Measurements from ENCODE around the gene COG2.

COG2 gene

GRCh38 chr1:230596306-230596705, 46.0 kb upstream of the COG2 start:
- TF ChIP-seq FOXP2 (optimal IDR thresholded peaks at IDR 0.05; ENCODE audit: borderline replicate concordance, extremely low read depth, extremely low read length, insufficient read depth) (no peak), POLR2AphosphoS5 (IDR thresholded peaks at IDR 0.05; ENCODE audit: low read depth, low read length) (no peak), TAF1 (IDR thresholded peaks at IDR 0.05; ENCODE audit: borderline replicate concordance, insufficient read depth, low read length) (no peak), REST (IDR thresholded peaks at IDR 0.05; ENCODE audit: insufficient read depth in 1 of 2, low read depth in 2 of 2, low read length in 2 of 2) (no peak), SIN3A (IDR thresholded peaks at IDR 0.05; ENCODE audit: borderline replicate concordance, insufficient read depth, low read length) (no peak)

GRCh38 chr1:230598745-230599144, 43.5 kb upstream of the COG2 start:
- TF ChIP-seq REST (IDR thresholded peaks at IDR 0.05; ENCODE audit: insufficient read depth in 1 of 2, low read depth in 2 of 2, low read length in 2 of 2) (no peak), FOXP2 (optimal IDR thresholded peaks at IDR 0.05; ENCODE audit: borderline replicate concordance, extremely low read depth, extremely low read length, insufficient read depth) (no peak), POLR2AphosphoS5 (IDR thresholded peaks at IDR 0.05; ENCODE audit: low read depth, low read length) (no peak), TAF1 (IDR thresholded peaks at IDR 0.05; ENCODE audit: borderline replicate concordance, insufficient read depth, low read length) (no peak), SIN3A (IDR thresholded peaks at IDR 0.05; ENCODE audit: borderline replicate concordance, insufficient read depth, low read length) (no peak)

GRCh38 chr1:230599926-230600656, 42.2 kb upstream of the COG2 start:
- TF ChIP-seq SIN3A (IDR thresholded peaks at IDR 0.05; ENCODE audit: borderline replicate concordance, insufficient read depth, low read length) (no peak), FOXP2 (optimal IDR thresholded peaks at IDR 0.05; ENCODE audit: borderline replicate concordance, extremely low read depth, extremely low read length, insufficient read depth) (no peak), REST (IDR thresholded peaks at IDR 0.05; ENCODE audit: insufficient read depth in 1 of 2, low read depth in 2 of 2, low read length in 2 of 2) (no peak), POLR2AphosphoS5 (IDR thresholded peaks at IDR 0.05; ENCODE audit: low read depth, low read length) (no peak), TAF1 (IDR thresholded peaks at IDR 0.05; ENCODE audit: borderline replicate concordance, insufficient read depth, low read length) (no peak)

GRCh38 chr1:230609208-230609607, 33.1 kb upstream of the COG2 start:
- no peak for TF ChIP-seq SIN3A (IDR thresholded peaks at IDR 0.05; ENCODE audit: borderline replicate concordance, insufficient read depth, low read length)
- no peak for TF ChIP-seq TAF1 (IDR thresholded peaks at IDR 0.05; ENCODE audit: borderline replicate concordance, insufficient read depth, low read length)
- TF ChIP-seq REST (IDR thresholded peaks at IDR 0.05; ENCODE audit: insufficient read depth in 1 of 2, low read depth in 2 of 2, low read length in 2 of 2) = no peak
- TF ChIP-seq POLR2AphosphoS5 (IDR thresholded peaks at IDR 0.05; ENCODE audit: low read depth, low read length) = no peak
- no peak for TF ChIP-seq FOXP2 (optimal IDR thresholded peaks at IDR 0.05; ENCODE audit: borderline replicate concordance, extremely low read depth, extremely low read length, insufficient read depth)
